H4 (cell line): Measurements from ENCODE around the gene RNF223. TPM values are rescaled to one million over a fixed set of nuclear protein-coding genes. Genes with fewer than 3 reads are reported as not detected.
"Not testable (repeated sequence)": the region's sequence is repeated elsewhere in the genome, so short reads cannot be mapped to it uniquely, and the experiment has no call there.

Source experiments
- DNase-seq: peaks from one replicate; pipeline ENCODE4 v3.0.0-alpha.2; 2015; ENCODE audit warnings: low spot score
- total RNA-seq: library from RNA; depleted of rRNA; stranded (reverse); fragments of >200 nt; shearing (Covaris generic); gene quantifications from 2 replicates; pipeline ENCODE4 v1.2.3, GENCODE V29; 2014

Gene RNF223
- total RNA-seq, 1 experiment from 2014 or later = not detected

DNA sequence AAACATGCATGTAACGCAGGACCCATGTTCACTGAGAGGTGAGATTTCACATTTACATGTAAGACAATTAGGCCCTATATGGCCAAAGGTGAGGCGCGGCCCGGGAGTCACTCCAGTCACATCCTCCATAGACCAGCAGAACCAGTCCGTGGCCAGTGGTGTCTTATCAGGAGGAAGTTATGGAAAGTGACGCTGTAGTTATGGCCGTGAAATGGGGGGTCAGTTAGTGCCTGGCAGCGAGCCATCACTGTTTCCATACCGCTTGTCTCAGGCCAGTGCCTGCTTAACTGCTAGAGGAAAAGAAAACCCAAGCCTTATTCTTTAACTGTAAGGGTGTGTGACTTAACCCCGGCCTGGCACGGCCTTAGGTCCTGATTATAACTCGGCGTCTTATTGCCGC is 35.6 kb upstream of the RNF223 start:
- DNase-seq = no peak

DNA sequence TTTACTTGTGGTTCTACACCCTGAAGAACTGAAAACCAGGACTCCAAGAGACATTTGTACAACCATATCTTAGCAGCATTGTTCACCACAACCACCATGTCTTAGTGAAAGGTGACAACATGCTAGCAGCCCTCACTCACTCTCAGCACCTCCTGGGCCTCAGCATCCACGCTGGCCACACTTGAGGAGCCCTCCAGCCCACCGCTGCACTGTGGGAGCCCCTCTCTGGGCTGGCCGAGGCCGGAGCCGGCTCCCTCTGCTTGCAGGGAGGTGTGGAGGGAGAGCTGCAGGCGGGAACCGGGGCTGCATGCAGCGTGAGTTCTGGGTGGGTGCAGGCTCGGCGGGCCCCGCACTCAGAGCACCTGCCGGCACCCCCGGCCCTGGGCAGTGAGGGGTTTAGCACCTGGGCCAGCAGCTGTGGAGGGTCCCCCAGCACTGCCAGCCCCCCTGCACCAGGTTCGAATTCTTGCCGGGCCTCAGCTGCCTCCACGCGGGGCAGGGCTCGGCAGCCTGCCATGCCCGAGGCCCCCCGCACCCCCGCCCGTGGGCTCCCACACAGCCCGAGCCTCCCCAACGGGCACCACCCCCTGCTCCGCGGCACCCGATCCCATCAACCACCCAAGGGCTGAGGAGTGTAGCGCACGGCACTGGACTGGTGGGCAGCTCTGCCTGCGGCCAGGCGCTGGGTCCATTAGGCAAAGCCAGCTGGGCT is 32.6 kb upstream of the RNF223 start:
- DNase-seq = no peak

DNA sequence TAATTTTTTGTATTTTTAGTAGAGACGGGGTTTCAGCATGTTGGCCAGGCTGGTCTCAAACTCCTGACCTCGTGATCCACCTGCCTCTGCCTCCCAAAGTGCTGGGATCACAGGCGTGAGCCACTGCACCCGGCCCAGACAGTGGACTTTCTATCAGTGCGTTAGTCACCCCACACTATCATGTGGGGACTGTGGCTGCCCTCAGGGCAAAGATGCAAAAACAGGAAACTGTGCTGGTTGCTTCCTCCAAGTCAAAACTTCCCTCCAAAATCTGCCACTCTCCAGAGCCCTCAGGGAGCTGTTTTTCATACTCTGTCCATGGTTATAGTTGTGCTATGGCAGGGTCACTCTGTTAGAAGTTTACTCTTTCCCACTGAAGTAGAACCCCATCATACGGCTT is 30.0 kb upstream of the RNF223 start:
- DNase-seq = not testable (repeated sequence)

DNA sequence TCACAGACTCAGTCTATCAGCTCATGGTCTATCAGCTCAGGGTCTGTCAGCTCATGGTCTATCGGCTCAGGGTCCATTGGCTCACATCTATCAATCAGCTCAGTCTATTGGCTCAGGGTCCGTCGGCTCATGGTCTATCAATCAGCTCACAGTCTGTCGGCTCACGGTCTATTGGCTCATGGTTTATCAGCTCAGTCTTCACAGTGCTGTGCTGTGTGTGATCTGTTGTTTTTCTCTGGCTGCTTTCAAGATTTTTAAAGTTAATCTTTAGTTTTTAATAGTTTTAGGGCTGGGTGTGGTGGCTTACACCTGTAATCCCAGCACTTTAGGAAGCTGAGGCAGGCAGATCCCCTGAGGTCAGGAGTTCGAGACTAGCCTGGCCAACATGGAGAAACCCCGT is 27.4 kb upstream of the RNF223 start:
- no peak for DNase-seq

DNA sequence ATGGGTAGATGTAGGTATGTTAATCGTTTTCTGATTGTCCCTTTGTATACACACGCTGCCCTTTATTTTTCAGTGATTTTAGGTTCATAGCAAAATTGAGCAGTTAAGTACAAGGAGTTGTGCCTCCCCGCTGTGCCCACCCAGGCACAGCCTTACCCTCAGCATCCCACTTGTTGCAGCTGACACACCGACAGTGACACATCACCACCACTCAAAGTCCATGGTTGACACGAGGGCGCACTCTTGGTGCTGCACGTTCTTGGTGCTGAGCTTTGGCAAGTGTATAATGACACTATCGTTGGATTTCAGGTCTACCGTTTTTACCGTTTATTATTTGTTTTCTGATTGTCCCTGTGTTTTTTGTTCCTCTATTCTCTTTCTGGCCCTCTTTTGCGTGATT is 26.2 kb upstream of the RNF223 start:
- DNase-seq = no peak

DNA sequence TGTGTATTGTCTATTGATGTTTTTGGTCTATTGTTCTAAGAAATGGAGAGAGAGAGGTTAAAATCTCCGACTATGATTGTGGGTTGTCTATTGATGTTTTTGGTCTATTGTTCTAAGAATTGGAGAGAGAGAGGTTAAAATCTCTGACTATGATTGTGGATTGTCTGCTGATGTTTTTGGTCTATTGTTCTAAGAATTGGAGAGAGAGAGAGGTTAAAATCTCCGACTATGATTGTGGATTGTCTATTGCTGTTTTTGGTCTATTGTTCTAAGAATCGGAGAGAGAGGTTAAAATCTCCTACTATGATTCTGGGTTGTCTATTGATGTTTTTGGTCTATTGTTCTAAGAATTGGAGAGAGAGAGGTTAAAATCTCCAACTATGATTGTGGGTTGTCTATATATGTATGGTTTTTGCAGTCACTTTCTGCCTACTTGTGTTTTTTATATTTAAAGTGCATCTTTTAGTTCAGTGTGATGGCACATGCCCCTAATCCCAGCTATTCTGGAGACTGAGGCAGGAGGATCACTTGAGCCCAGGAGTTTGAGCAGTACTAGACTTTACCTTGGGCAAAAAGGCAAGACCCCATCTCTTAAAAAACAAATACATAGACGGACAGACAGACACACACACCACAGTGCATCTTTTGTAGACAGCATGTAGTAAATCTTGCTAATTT is 25.5 kb upstream of the RNF223 start:
- no peak for DNase-seq

DNA sequence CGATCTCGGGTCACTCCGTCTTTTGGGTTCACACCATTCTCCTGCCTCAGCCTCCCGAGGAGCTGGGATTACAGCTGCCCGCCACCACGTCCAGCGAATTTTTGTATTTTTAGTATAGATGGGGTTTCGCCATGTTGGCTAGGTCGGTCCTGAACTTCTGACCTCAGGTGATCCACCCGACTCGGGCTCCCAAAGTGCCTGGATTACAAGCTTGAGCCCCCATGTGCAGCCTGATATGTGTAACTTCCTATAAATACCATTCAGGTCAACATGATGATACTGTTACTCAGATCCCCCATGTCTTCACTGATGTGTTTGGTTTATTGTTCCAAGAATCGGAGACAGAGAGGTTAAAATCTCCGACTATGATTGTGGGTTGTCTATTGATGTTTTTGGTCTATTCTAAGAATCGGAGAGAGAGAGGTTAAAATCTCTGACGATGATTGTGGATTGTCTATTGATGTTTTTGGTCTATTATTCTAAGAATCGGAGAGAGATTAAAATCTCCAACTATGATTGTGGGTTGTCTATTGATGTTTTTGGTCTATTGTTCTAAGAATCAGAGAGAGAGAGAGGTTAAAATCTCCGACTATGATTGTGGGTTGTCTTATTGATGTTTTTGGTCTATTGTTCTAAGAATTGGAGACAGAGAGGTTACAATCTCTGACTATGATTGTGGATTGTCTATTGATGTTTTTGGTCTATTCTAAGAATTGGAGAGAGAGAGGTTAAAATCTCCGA is 24.7 kb upstream of the RNF223 start:
- DNase-seq = no peak

DNA sequence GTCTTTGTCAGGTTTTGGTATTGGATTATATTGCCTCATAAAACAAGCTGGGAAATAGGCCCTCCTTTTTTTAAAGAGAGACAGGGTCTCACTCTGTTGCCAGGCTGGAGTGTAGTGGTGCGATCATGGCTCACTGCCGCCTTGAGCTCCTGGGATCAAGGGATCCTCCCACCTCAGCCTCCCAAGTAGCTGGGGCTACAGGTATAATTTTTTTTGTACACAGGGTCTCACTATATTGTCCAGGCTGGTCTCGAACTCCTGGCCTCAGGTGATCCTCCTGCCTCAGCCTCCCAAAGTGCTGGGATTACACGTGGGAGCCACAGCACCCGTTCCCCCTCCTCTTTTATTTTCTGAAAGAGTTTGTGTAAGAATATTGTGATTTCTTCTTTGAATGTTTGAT is 22.0 kb upstream of the RNF223 start:
- DNase-seq = not testable (repeated sequence)

DNA sequence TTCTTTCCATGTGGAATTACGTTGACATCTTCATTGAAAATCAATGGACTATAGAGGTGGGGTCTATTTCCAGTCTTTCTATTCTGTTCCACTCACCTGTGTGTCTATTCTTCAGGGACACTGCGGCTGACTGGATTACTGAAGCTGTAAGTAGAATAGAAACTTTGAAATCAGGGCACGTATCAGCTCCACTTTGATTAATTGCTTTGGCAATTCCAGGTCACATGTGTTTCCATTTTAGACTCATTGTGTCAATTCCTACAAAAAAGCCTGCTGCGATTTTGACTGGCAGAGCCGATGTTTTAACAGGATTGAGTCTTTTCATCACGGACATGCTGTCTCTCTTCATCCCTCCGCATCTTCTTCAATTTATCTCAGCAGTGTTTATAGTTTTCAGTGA is 20.9 kb upstream of the RNF223 start:
- DNase-seq = no peak

DNA sequence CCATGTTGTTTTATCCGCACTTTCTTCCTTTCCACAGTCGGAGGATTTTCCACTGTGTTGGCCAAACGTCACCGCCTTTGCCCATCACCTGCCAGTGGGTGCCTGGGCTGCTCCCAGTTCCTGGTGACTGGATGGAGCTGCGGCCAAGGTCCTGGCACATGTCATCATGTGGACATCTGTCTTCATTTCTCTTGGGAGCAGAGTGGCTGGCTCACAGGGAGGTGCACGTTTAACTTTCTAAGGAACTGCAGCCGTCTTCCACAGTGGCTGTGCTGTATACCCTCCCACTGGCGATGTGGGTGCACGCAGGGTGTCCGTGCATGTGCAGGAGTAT is 19.5 kb upstream of the RNF223 start:
- no peak for DNase-seq

DNA sequence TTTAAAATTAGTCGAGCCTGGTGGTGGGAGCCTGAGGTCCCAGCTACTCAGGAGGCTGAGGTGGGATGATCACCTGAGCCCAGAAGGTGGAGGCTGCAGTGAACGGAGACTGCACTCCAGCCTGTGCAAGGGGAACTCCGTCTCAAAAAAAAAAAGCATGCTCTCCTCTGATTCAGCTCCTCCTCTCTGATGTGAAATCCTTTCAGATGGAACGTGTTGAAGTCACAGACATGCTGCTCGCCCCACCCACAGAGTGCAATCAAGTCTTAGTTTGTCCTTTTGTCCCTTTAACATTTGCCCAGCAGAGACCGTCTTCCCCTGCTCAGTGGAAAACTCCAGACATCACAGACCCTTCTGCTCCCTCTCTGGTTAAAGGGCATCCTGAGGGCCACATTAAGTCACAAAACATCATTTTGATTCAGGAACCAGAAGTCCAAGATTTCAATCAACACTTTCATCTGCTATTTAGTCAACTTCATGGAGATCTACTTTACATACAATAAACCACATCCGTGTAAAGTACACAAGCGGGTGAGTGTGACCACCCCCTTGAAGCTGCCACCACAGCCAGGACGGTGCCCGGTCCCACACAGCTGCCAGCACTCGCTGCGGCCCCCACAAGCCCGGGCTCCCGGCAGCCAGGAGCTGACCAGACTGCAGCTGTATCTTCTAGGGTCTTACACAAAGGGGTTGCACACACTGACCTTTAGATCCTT is 18.9 kb upstream of the RNF223 start:
- no peak for DNase-seq

DNA sequence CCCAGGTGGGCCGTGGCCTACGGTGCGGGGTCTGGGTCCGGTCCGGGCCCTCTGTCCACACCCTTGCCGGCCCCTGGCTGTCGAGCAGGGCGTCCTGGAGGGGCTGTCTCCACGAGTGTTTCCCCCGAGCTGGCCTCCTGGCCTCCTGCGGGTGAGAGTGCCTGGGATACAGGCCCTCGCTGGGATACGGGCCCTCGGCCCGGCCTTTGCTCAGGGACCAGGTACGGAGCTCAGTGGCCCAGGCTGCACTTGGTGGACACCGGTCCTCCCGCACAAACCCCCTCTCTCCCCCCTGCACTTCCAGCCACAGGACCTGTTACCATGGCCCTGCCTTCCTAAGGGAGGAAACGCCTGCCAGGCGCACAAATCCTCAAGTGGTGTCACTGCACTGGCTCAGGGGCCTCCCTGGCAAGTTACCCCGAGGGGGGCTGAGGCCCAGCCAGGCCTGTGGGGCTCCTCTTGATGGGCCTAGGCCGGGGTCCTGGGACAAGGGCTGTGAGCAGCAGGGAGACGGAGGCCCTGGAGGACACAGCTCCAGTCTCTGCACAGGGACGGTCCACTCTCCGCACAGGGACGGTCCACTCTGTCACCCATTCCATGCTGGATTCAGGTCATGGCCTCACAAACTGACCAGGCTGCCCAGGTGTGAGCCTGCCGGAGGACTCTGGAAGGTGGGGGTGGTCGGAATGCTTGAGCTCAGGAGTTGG is 18.2 kb upstream of the RNF223 start:
- no peak for DNase-seq

DNA sequence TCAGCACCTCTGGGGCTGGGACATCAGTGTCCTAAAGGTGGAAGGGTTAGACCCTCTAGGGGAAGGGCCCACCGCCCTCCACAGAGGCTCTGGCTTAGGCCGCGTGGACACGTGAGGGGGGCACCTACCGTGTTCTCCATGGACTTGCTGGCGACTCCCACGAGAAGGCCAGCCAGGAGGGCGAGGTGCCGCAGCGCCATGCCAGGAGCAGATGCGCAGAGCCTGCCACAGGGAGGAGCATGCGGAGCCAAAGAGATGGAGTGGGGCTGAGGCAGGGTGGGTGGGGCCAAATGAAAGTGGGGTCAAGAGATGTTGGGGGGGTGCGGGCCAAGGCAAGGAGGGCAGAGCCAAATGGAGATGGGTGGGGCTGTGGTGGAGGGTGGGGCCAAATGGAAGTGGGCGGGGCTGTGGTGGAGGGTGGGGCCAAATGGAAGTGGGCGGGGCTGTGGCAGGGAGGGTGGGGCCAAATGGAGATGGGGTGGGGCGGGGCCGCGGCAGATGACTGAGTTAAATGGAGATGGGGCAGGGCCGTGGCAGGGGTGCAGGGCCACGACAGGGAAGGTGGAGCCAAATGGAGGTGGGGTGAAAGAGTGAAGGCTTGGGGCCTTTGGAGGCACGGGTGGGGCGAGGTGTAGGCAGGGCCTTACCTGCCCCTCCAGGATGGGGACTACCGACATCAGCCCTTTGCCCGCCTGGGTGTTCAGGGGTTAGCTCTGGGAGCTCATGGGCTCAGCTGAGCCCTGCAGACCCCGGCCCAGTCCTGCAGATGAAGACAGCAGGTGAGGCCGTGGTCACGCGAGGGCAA is 17.4 kb upstream of the RNF223 start:
- no peak for DNase-seq

DNA sequence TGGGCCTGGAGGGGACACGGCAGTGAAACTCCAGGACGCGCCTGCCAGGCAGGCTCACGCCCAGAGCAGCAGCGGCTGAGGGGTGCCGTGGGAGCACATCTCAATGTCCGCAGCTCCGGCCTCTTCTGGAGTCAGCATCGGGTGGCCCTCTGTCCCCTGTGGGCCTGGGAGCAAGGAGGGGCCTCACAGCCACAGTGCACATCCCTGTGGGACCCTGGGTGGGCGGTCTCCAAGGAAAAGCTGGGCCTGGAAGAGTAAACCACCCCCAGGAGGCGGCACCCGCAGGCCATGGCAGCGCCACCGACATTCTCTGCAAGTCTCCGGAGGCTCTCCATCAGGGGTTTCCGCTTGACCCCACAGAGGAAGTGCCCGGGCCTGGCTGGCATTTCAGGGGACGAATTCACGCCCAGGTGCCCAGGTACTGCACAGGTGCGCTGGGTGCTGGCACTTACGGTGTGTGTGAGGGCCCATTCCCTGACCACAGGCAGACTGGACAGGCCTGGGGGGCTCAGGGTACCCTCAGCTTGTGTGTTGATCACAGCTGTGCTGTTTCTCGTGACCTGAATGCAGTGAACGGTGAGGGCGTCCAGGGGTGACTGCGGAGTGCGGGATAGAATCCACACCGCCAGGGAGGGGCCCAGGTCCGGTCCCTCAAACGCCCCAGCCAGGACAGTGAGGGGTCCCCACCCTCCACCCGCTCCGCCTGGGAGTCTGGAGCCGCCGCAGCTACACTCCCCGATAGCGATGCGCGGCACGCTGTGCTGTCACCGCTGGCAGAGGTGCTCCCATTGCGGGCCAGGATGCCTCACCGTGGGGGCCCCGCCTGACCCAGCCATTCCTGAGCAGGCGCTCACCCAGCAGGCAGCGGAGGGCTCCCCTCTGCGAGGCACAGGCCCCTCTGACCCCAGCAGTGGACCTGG is 16.6 kb upstream of the RNF223 start:
- no peak for DNase-seq

DNA sequence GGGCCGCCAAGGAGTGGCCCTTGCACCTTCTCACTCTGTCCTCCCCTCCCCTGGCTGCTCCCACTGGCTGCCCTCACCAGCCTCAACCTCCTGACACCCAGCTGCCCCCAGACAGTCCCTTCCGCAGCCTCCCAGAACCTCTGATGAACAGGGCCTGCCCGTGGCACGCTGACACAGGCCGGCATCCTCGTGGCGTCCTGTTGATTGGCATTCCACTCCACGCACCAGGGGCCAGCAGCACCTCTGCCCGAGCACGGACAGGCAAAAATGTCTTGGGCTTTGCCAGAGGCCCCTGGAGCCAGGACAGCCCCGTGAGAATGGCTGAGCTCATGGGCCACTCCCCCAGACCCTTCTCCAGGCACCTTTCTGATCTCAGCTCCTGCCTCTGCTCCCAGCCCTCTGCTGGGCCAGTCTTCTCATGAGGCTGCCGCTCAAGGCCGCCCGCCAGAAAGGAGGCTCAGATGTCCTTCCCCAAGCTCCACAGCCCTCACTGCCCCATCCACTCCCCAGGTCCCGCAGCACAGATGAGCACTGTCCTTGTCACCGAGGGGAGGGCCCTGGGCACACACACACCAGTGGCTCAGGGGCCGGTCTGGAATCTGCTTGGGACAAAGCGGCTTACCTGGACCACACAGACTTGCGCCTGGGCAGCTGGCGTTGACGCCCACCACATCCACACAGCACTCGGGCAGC is 15.8 kb upstream of the RNF223 start:
- no peak for DNase-seq

DNA sequence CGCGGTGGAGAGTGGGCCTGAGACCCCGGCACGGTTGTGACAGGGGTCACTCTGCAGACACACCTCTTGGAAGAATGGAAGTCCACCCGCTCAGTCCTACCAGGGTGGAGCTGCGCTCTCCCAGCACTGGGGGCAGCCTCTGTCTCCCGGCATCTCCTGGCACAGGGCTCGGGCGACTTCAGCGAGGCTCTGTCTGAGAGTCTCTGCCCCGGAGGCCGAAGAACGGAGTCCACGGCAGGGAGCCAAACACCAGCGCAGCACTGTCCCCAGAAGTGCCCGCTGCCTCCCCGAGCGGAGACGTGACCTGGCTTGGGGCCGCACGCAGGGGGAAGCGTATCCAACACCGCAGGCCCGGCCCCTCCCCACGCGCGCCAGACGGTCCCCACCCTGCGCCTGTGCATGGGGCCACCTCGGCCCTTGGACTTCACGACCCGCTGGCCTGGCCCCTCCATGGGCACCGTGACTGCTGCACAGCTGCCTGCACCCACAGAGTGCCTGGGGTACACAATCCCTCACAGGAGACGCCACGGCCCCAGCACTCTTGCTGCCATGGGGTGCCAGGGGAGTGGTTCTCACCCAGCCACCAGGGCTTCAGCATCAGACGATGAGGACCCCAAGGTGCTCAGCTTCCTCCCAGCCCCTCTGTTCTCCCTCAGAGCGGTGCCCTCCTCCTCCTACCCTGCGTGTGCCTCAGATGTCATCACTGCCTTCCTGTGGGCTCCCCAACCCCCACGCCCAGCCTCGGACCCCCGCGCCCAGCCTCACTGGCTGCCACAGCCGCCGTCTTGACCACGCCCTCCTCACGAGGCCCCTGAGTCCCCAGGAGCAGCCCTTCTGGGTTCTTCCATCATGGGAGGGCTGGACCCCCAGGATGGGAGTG is 14.9 kb upstream of the RNF223 start:
- no peak for DNase-seq

DNA sequence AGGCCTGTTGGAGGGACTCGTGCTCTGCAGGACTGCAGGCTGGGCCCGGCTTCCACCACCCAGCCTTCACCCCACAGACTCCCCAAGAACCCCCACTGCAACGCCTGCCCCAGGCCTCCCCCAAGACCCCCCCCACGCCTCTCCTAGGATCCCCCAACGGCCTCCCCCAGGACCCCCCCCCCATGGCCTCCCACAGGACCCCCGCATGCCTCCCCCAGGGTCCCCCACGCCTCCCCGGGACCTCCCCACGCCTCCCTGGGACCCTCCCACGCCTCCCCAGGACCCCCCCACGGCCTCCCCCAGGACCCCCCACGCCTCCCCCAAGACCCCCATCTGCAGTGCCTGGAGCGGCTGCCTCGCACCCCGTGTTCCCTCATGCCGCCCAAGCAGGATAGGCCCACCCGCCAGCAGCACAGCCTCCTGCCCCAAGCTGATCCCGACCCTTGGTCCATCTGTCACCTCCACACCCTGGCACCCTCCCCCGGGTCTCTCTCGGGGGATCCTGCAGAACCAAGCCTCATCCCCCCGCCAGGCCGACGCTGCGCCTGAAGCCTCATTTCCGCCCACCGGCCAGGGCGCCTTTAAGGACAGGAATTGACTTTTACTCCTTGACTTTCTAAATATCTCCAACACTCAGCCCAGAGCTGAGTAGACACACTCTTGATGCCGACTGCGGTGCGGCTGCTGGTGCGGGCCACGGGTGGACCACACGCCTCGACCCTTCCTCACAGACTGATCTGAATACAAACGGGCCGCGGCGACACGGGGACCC is 14.1 kb upstream of the RNF223 start:
- DNase-seq = no peak
